Stimulated activated naive CD8-positive, alpha-beta T cell treated with anti-CD3 and anti-CD28 coated beads, Interleukin-15, amount 100 ng/mL, for 72 hours (primary cell): ENCODE measurements around the gene CLPX.
A peak's percentile ranks its signal among the peaks of the same experiment; 100 is the strongest.

ENCODE experiments used
- ATAC-seq: fragments of 150-1000 bp; cut with Tn5 transposase; 2 replicates; pipeline ENCODE4 v1.10.0; 2021; ENCODE audit warnings: mild to moderate bottlenecking, moderate library complexity
- DNase-seq, 2 donors: peaks; one replicate each; pipeline ENCODE4 v3.0.0; 2021 to 2022
- H3K27ac Mint-ChIP-seq, 2 donors: one replicate each; pipeline ENCODE4 v1.8.0; 2022; ENCODE audit warnings: mild to moderate bottlenecking in 2 of 2, mixed read lengths in 2 of 2, moderate library complexity in 2 of 2
- H3K27me3 Mint-ChIP-seq: one replicate; pipeline ENCODE4 v1.8.0; 2022; ENCODE audit warnings: mixed read lengths
- H3K4me1 Mint-ChIP-seq: one replicate; pipeline ENCODE4 v1.8.0; 2022; ENCODE audit warnings: mild to moderate bottlenecking, mixed read lengths
- H3K4me3 Mint-ChIP-seq, 2 donors: one replicate each; pipeline ENCODE4 v1.8.0; 2022; ENCODE audit warnings: mild to moderate bottlenecking in 2 of 2, mixed read lengths in 2 of 2, moderate library complexity in 1 of 2
- H3K9me3 Mint-ChIP-seq, 2 donors: one replicate each; pipeline ENCODE4 v1.8.0; 2022; ENCODE audit warnings: mixed read lengths in 2 of 2

Gene CLPX

GRCh38 chr15:65210770-65211481, 25.8 kb upstream of the CLPX start, which contains the start of gene CILP:
Gene CILP, minus strand, starts transcription at chr15:65211473. Its CDS starts 1,718 bp downstream, at chr15:65209755.
- H3K4me3 Mint-ChIP-seq, result no peak within 1 kb of the TSS
- peak within 1 kb of the TSS in 1 of 2 donors; percentile 68 for H3K27ac Mint-ChIP-seq
- H3K9me3 Mint-ChIP-seq, result no peaks in the 10 kb centered on the region
- peaks cover 8% of the 10 kb centered on the region for H3K4me1 Mint-ChIP-seq
- DNase-seq, result no peak
- no peak for ATAC-seq
- no peaks in the 10 kb centered on the region for H3K27me3 Mint-ChIP-seq

- DNase-seq (no peak), ATAC-seq (no peak)
- no peaks in the 10 kb centered on the region for H3K9me3 Mint-ChIP-seq
- H3K27ac Mint-ChIP-seq, result no peak overlapping the region
- H3K27me3 Mint-ChIP-seq, result no peaks in the 10 kb centered on the region
- H3K4me3 Mint-ChIP-seq, result no peak overlapping the region
- H3K4me1 Mint-ChIP-seq, result peaks cover 8% of the 10 kb centered on the region
Observed at GRCh38 chr15:65209701-65210643, 24.8 kb upstream of the CLPX start.

- no peak overlapping the region for H3K4me3 Mint-ChIP-seq
- DNase-seq, result no peak
- no peaks in the 10 kb centered on the region for H3K27me3 Mint-ChIP-seq
- no peaks in the 10 kb centered on the region for H3K9me3 Mint-ChIP-seq
- H3K4me1 Mint-ChIP-seq, result peaks cover 8% of the 10 kb centered on the region
- H3K27ac Mint-ChIP-seq, result peak overlapping the region in 1 of 2 donors; percentile 57
- ATAC-seq, result no peak
Observed at GRCh38 chr15:65208647-65209046, 23.5 kb upstream of the CLPX start.

- Mint-ChIP-seq H3K27ac (no peak overlapping the region), H3K9me3 (no peaks in the 10 kb centered on the region), H3K4me3 (no peak overlapping the region), H3K4me1 (peaks cover 6% of the 10 kb centered on the region), H3K27me3 (no peaks in the 10 kb centered on the region)
- DNase-seq, result no peak
- no peak for ATAC-seq
Observed at GRCh38 chr15:65207280-65207840, 22.2 kb upstream of the CLPX start.

GRCh38 chr15:65206750-65207149, 21.6 kb upstream of the CLPX start:
- Mint-ChIP-seq H3K4me3 (no peak overlapping the region), H3K4me1 (no peaks in the 10 kb centered on the region), H3K27ac (no peak overlapping the region), H3K9me3 (no peaks in the 10 kb centered on the region), H3K27me3 (no peaks in the 10 kb centered on the region)
- ATAC-seq, result no peak
- DNase-seq, result no peak

GRCh38 chr15:65204931-65205660, 20.0 kb upstream of the CLPX start:
- no peaks in the 10 kb centered on the region for H3K4me1 Mint-ChIP-seq

GRCh38 chr15:65204236-65204930, 19.2 kb upstream of the CLPX start:
- ATAC-seq (no peak), DNase-seq (no peak)
- no peaks in the 10 kb centered on the region for H3K27me3 Mint-ChIP-seq
- no peaks in the 10 kb centered on the region for H3K9me3 Mint-ChIP-seq
- no peaks in the 10 kb centered on the region for H3K4me1 Mint-ChIP-seq
- H3K27ac Mint-ChIP-seq, result no peak overlapping the region
- H3K4me3 Mint-ChIP-seq, result no peak overlapping the region

More at GRCh38 chr15:65204931-65205660, 20.0 kb upstream of the CLPX start:
- no peak overlapping the region for H3K27ac Mint-ChIP-seq
- no peaks in the 10 kb centered on the region for H3K9me3 Mint-ChIP-seq
- ATAC-seq (no peak), DNase-seq (no peak)
- H3K27me3 Mint-ChIP-seq, result no peaks in the 10 kb centered on the region
- H3K4me3 Mint-ChIP-seq, result no peak overlapping the region

GRCh38 chr15:65201918-65202317, 16.8 kb upstream of the CLPX start:
- no peak overlapping the region for H3K27ac Mint-ChIP-seq
- no peaks in the 10 kb centered on the region for H3K4me1 Mint-ChIP-seq
- no peak for DNase-seq
- H3K9me3 Mint-ChIP-seq, result no peaks in the 10 kb centered on the region
- ATAC-seq, result no peak
- no peak overlapping the region for H3K4me3 Mint-ChIP-seq
- H3K27me3 Mint-ChIP-seq, result no peaks in the 10 kb centered on the region

- no peaks in the 10 kb centered on the region for H3K9me3 Mint-ChIP-seq
- ATAC-seq (no peak), DNase-seq (no peak)
- H3K4me1 Mint-ChIP-seq, result no peaks in the 10 kb centered on the region
- no peak overlapping the region for H3K27ac Mint-ChIP-seq
- no peak overlapping the region for H3K4me3 Mint-ChIP-seq
- no peaks in the 10 kb centered on the region for H3K27me3 Mint-ChIP-seq
Observed at GRCh38 chr15:65198571-65198970, 13.4 kb upstream of the CLPX start.

- Mint-ChIP-seq H3K27me3 (no peaks in the 10 kb centered on the region), H3K4me3 (no peak overlapping the region), H3K9me3 (no peaks in the 10 kb centered on the region), H3K4me1 (no peaks in the 10 kb centered on the region), H3K27ac (no peak overlapping the region)
- ATAC-seq (no peak), DNase-seq (no peak)
Observed at GRCh38 chr15:65197337-65197645, 12.1 kb upstream of the CLPX start.

- no peaks in the 10 kb centered on the region for H3K4me1 Mint-ChIP-seq
- no peak overlapping the region for H3K4me3 Mint-ChIP-seq
- H3K27ac Mint-ChIP-seq, result no peak overlapping the region
- DNase-seq (no peak), ATAC-seq (no peak)
- no peaks in the 10 kb centered on the region for H3K9me3 Mint-ChIP-seq
- no peaks in the 10 kb centered on the region for H3K27me3 Mint-ChIP-seq
Observed at GRCh38 chr15:65196637-65197336, 11.6 kb upstream of the CLPX start.

GRCh38 chr15:65195548-65195923, 10.4 kb upstream of the CLPX start:
- no peaks in the 10 kb centered on the region for H3K9me3 Mint-ChIP-seq
- H3K27me3 Mint-ChIP-seq, result no peaks in the 10 kb centered on the region
- H3K27ac Mint-ChIP-seq, result no peak overlapping the region
- no peak for ATAC-seq
- no peak overlapping the region for H3K4me3 Mint-ChIP-seq
- H3K4me1 Mint-ChIP-seq, result no peaks in the 10 kb centered on the region
- DNase-seq, result no peak

GRCh38 chr15:65194826-65195547, 9.8 kb upstream of the CLPX start:
- H3K27ac Mint-ChIP-seq, result peak overlapping the region in 1 of 2 donors; percentile 82
- no peaks in the 10 kb centered on the region for H3K27me3 Mint-ChIP-seq
- no peak for ATAC-seq
- no peaks in the 10 kb centered on the region for H3K9me3 Mint-ChIP-seq
- no peak overlapping the region for H3K4me3 Mint-ChIP-seq
- H3K4me1 Mint-ChIP-seq, result no peaks in the 10 kb centered on the region
- DNase-seq, result no peak

GRCh38 chr15:65192016-65192415, 6.9 kb upstream of the CLPX start:
- H3K4me1 Mint-ChIP-seq, result no peaks in the 10 kb centered on the region
- no peaks in the 10 kb centered on the region for H3K9me3 Mint-ChIP-seq
- H3K27ac Mint-ChIP-seq, result no peak overlapping the region
- no peak for ATAC-seq
- H3K27me3 Mint-ChIP-seq, result no peaks in the 10 kb centered on the region
- DNase-seq, result no peak
- H3K4me3 Mint-ChIP-seq, result no peak overlapping the region
